Peyer's patch (tissue), 4 donors: ENCODE results near the gene CCDC57. TPM values are rescaled to one million over a fixed set of nuclear protein-coding genes. Genes with fewer than 3 reads are reported as not detected.

ENCODE experiments used
- DNase-seq, 3 donors: peaks; one replicate each; pipeline ENCODE4 v3.0.0-alpha.2; 2017 to 2019
- H3K27ac ChIP-seq, 4 donors: fragments of 200-600 bp; sonication (generic); one replicate each; pipeline ENCODE4 v1.5.1; 2016 to 2019
- H3K27me3 ChIP-seq, 2 donors: fragments of 200-600 bp; sonication (generic); one replicate each; pipeline ENCODE4 v1.5.1; 2019
- H3K36me3 ChIP-seq, 3 donors: fragments of 200-600 bp; sonication (generic); one replicate each; pipeline ENCODE4 v1.5.1; 2016 to 2019
- H3K4me1 ChIP-seq, 4 donors: fragments of 200-600 bp; sonication (generic); one replicate each; pipeline ENCODE4 v1.5.1; 2016 to 2019
- H3K4me3 ChIP-seq, 4 donors: fragments of 200-600 bp; sonication (generic); 1 replicate in 3 of 4; 2 replicates in 1 of 4; pipeline ENCODE4 v1.5.1; 2016 to 2019; ENCODE audit warnings: mild to moderate bottlenecking in 1 of 4
- H3K9me3 ChIP-seq, 4 donors: fragments of 200-600 bp; sonication (generic); one replicate each; pipeline ENCODE4 v1.5.1; 2016 to 2019; ENCODE audit warnings: mild to moderate bottlenecking in 1 of 4
- POLR2A ChIP-seq, 2 donors: fragments of 450-650 bp; IDR thresholded peaks; one replicate each; pipeline ENCODE4 v1.5.1; 2017; ENCODE audit warnings: antibody characterized with exemption in 2 of 2, mild to moderate bottlenecking in 2 of 2, moderate library complexity in 2 of 2
- total RNA-seq, 4 donors: library from RNA; depleted of rRNA; stranded (reverse); fragments of >200 nt; gene quantifications; one replicate each; pipeline ENCODE4 v1.1.0, GENCODE V29; 2016
- TF ChIP-seq, protein P1 (sequence below), 6 experiments: fragments of 450-650 bp in 4 of 6; fragments of 200-600 bp in 2 of 6; sonication (generic) in 1 of 6; IDR thresholded peaks; one replicate each; pipeline ENCODE4 v1.5.1; 2017 to 2019; ENCODE audit warnings: antibody characterized with exemption in 6 of 6, mild to moderate bottlenecking in 3 of 6, moderate library complexity in 1 of 6

CCDC57 gene
- total RNA-seq, 4 donors from 2014 or later = 28.2 to 144 (median 79.8) TPM

GRCh38 chr17:82080789-82081464 lies 131.7 kb downstream of the CCDC57 start:
- TF ChIP-seq, protein P1, sequence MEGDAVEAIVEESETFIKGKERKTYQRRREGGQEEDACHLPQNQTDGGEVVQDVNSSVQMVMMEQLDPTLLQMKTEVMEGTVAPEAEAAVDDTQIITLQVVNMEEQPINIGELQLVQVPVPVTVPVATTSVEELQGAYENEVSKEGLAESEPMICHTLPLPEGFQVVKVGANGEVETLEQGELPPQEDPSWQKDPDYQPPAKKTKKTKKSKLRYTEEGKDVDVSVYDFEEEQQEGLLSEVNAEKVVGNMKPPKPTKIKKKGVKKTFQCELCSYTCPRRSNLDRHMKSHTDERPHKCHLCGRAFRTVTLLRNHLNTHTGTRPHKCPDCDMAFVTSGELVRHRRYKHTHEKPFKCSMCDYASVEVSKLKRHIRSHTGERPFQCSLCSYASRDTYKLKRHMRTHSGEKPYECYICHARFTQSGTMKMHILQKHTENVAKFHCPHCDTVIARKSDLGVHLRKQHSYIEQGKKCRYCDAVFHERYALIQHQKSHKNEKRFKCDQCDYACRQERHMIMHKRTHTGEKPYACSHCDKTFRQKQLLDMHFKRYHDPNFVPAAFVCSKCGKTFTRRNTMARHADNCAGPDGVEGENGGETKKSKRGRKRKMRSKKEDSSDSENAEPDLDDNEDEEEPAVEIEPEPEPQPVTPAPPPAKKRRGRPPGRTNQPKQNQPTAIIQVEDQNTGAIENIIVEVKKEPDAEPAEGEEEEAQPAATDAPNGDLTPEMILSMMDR (IDR thresholded peaks at IDR 0.05) = no peak
- TF ChIP-seq POLR2A (IDR thresholded peaks at IDR 0.05) = no peak
- no peaks in the 10 kb centered on the region for H3K27me3 ChIP-seq
- no peak overlapping the region for H3K4me3 ChIP-seq
- no peaks in the 10 kb centered on the region for H3K4me1 ChIP-seq
- peaks cover 0 to 78% (median 0%) of the 10 kb centered on the region in 3 donors for H3K36me3 ChIP-seq
- H3K27ac ChIP-seq = no peak overlapping the region
- no peak for DNase-seq
- H3K9me3 ChIP-seq = no peaks in the 10 kb centered on the region

GRCh38 chr17:82080048-82080788 lies 132.4 kb downstream of the CCDC57 start:
- H3K27me3 ChIP-seq = no peaks in the 10 kb centered on the region
- H3K4me3 ChIP-seq = no peak overlapping the region
- H3K9me3 ChIP-seq = no peaks in the 10 kb centered on the region
- DNase-seq = no peak
- no peak overlapping the region for H3K27ac ChIP-seq
- TF ChIP-seq, protein P1 (IDR thresholded peaks at IDR 0.05) = no peak
- no peak for TF ChIP-seq POLR2A (IDR thresholded peaks at IDR 0.05)
- no peaks in the 10 kb centered on the region for H3K4me1 ChIP-seq
- H3K36me3 ChIP-seq = peaks cover 0 to 71% (median 0%) of the 10 kb centered on the region in 3 donors

DNA sequence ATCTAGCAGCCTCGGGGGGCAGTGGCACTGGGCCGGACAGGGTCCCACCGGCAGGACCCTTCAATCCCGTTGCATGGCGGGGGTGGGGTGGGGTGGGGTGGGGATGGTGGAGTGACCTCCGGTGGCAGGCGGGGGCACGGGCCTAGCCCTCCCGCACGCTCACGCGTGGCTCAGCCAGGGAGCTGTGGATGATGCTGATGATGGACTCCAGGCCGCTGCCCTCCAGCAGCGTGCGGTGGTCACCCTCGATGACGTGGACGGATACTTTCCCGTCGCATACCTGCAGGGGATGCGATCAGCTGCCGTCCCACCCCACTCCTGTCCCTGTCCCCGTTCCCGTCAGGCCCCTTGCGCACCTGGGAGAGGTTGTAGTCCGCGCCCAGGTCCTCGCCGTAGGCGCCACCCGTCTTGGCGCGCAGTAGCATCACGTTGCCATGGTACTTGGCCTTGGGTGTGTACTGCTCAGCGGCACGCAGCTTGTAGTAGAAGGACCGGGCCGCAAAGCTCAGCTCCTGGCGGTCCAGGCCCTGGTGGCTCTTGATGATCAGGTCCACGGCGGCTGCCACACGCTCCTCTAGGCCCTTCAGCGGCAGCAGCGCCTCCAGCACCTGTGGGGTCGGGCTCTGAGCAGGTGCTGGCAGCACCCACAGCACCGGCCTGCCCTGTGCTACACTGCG lies 133.5 kb downstream of the CCDC57 start:
- H3K9me3 ChIP-seq = no peaks in the 10 kb centered on the region
- no peak for DNase-seq
- peaks cover 0 to 60% (median 0%) of the 10 kb centered on the region in 3 donors for H3K36me3 ChIP-seq
- H3K4me1 ChIP-seq = no peaks in the 10 kb centered on the region
- TF ChIP-seq POLR2A (IDR thresholded peaks at IDR 0.05) = no peak
- TF ChIP-seq, protein P1 (IDR thresholded peaks at IDR 0.05) = no peak
- no peaks in the 10 kb centered on the region for H3K27me3 ChIP-seq
- H3K27ac ChIP-seq = no peak overlapping the region
- H3K4me3 ChIP-seq = no peak overlapping the region

DNA sequence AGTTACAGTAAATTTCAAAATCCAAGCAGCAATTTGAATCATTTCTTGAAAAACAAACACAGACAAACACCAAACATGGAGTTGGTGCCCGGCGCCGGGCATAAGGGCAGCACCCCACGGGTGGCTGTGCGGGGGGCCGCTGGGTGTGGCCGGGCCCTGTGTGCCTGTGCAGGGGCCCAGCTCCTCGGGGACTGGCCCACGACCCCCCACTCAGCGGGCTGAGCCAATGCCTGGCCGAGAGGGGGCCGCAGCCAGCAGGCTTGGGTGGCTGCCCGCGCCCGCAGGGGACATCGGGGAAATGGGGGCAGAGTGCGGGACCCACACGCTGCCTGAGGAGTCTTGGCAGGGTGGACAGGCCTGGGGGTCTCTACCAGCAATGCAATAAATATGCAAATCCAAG lies 134.2 kb downstream of the CCDC57 start:
- H3K9me3 ChIP-seq = no peaks in the 10 kb centered on the region
- H3K4me1 ChIP-seq = no peaks in the 10 kb centered on the region
- H3K4me3 ChIP-seq = no peak overlapping the region
- no peaks in the 10 kb centered on the region for H3K27me3 ChIP-seq
- no peak overlapping the region for H3K27ac ChIP-seq
- no peak for DNase-seq
- no peak for TF ChIP-seq POLR2A (IDR thresholded peaks at IDR 0.05)
- TF ChIP-seq, protein P1 (IDR thresholded peaks at IDR 0.05) = no peak
- H3K36me3 ChIP-seq = peaks cover 0 to 53% (median 0%) of the 10 kb centered on the region in 3 donors

DNA sequence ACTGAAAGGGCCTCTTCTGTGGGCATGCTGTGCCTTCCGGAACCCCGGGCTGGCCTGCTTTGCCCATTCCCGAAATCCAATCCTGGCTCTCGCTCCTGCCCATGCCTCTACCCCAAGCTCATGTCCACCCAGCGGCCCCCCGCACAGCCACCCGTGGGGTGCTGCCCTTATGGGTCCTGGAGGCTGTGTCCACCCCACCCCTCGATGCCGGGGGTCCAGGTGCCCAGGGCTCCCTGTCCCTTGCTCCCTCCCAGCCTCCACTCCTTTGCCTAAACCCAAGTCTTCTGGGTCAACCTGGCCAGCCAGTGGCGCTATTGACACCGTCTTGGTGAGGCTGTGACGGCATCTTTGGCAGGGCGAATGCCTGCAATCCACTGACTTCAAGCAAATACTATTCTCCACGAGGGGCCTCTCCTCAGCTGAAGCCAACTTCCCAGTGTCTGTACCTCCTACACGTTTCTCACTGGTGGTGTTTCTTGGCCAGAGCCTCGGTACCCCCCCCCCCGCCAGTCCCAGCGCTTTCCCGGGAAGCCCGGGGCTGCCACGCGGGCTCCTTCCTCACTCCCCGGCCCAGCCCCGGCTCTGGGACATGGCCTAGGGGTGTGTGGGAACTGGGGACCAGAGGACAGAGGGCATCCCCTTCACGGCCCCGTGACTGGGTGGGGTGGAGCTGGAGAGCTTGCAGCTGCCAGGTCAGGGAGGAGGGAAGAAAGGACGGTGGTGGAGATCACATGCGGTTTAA lies 134.9 kb downstream of the CCDC57 start:
- Histone ChIP-seq H3K4me1 (no peaks in the 10 kb centered on the region), H3K36me3 (peaks cover 0 to 46% (median 0%) of the 10 kb centered on the region in 3 donors), H3K27me3 (no peaks in the 10 kb centered on the region), H3K9me3 (no peaks in the 10 kb centered on the region), H3K4me3 (no peak overlapping the region), H3K27ac (no peak overlapping the region)
- TF ChIP-seq POLR2A (IDR thresholded peaks at IDR 0.05) = no peak
- TF ChIP-seq, protein P1 (IDR thresholded peaks at IDR 0.05) = no peak
- no peak for DNase-seq
